T-helper 1 cell treated with Interleukin-12 subunit alpha and Interleukin-12 subunit beta and Interleukin-4 antibody, amounts not matched to agents 30 μg/mL and 1 μg/mL, for 36 hours (primary cell): Measurements from ENCODE around the gene TOP3A.
A peak's percentile ranks its signal among the peaks of the same experiment; 100 is the strongest.
"Not testable (repeated sequence)": the region's sequence is repeated elsewhere in the genome, so short reads cannot be mapped to it uniquely, and the experiment has no call there.

Experiments used
- H3K27ac Mint-ChIP-seq: one replicate; pipeline ENCODE4 v1.8.0; 2021; ENCODE audit warnings: mild to moderate bottlenecking, mixed read lengths
- H3K27me3 Mint-ChIP-seq: one replicate; pipeline ENCODE4 v1.8.0; 2021; ENCODE audit warnings: low read depth, mixed read lengths
- H3K36me3 Mint-ChIP-seq: one replicate; pipeline ENCODE4 v1.8.0; 2021; ENCODE audit warnings: low read depth, mixed read lengths
- H3K4me1 Mint-ChIP-seq: one replicate; pipeline ENCODE4 v1.8.0; 2021; ENCODE audit warnings: low read depth, mixed read lengths
- H3K4me3 Mint-ChIP-seq: one replicate; pipeline ENCODE4 v1.8.0; 2021; ENCODE audit warnings: mild to moderate bottlenecking, moderate library complexity, mixed read lengths
- H3K9me3 Mint-ChIP-seq: one replicate; pipeline ENCODE4 v1.8.0; 2021; ENCODE audit warnings: mixed read lengths

The TOP3A gene, protein sequence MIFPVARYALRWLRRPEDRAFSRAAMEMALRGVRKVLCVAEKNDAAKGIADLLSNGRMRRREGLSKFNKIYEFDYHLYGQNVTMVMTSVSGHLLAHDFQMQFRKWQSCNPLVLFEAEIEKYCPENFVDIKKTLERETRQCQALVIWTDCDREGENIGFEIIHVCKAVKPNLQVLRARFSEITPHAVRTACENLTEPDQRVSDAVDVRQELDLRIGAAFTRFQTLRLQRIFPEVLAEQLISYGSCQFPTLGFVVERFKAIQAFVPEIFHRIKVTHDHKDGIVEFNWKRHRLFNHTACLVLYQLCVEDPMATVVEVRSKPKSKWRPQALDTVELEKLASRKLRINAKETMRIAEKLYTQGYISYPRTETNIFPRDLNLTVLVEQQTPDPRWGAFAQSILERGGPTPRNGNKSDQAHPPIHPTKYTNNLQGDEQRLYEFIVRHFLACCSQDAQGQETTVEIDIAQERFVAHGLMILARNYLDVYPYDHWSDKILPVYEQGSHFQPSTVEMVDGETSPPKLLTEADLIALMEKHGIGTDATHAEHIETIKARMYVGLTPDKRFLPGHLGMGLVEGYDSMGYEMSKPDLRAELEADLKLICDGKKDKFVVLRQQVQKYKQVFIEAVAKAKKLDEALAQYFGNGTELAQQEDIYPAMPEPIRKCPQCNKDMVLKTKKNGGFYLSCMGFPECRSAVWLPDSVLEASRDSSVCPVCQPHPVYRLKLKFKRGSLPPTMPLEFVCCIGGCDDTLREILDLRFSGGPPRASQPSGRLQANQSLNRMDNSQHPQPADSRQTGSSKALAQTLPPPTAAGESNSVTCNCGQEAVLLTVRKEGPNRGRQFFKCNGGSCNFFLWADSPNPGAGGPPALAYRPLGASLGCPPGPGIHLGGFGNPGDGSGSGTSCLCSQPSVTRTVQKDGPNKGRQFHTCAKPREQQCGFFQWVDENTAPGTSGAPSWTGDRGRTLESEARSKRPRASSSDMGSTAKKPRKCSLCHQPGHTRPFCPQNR

DNA sequence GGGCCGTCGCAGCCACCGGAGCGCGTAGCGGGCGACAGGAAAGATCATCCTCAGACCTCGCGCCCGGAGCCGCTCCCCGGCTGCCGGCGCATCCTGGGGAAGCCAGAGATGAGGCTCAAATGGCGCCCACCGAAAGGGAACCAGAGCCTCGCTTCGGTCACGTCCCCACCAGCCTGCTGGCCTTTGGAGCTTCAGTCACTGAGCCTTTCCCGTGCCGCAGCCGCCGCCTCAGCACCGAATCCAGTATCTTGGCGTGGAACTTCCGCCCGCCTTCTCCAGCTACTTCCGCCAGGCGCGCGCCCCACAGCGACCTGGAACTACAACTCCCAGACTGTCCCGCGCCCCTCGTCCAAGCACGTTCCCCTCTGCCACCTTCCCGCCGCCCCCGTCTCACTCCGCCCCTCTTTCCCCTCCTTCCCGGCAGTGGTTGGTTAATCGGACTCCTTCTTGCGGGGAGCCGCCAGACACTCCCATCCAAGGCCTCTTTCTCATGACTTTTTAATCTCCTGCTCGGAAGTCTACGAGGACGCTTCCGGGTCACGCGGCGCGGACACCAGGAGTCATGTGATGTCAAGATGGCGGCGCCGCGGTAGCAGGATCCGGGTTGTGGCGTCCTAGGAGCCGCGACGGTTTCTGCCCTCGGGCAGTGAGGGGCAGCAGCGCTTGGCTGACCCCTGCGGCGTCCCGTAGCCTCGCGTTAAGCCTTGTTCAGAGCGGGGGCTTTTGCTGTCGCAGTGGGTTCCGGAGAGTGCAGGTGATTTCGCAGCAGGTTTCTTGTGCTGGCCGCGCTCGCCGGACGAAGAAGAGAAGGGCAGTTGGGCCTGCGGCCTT lies at the start of gene TOP3A, which contains the start of gene SMCR8:
TSS of gene TOP3A (minus strand) at position 264 of the 831 bp plus-strand sequence. CDS start at position 48, 216 bp downstream.
TSS of gene SMCR8 (plus strand) at position 563 of the 831 bp plus-strand sequence. CDS start 497 bp downstream, outside the sequence.
- H3K4me3 Mint-ChIP-seq: peak within 1 kb of the TSS; percentile 96
- peaks cover 61% of the 10 kb centered on the region for H3K4me1 Mint-ChIP-seq
- peaks cover 27% of the 10 kb centered on the region for H3K36me3 Mint-ChIP-seq
- H3K27ac Mint-ChIP-seq: peak within 1 kb of the TSS; percentile 95
- no peaks in the 10 kb centered on the region for H3K9me3 Mint-ChIP-seq
- no peaks in the 10 kb centered on the region for H3K27me3 Mint-ChIP-seq

DNA sequence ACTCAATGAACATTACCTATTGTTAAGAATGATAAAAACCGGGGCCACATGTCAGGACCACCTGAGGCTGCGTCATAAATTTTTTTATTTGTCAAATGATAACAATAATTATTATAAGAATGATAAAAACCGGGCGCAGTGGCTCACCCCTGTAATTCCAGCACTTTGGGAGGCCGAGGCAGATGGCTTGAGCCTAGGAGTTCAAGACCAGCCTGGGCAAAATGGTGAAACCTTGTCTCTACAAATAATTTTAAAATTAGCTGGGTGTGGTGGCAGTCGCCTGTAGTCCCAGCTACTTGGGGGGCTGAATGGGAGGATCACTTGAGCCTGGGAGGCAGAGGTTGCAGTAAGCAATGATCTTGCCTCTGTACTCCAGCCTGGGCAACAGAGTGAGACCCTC lies 49.4 kb upstream of the TOP3A start:
- no peak overlapping the region for H3K4me3 Mint-ChIP-seq
- no peaks in the 10 kb centered on the region for H3K27me3 Mint-ChIP-seq
- H3K36me3 Mint-ChIP-seq: peaks cover 2% of the 10 kb centered on the region
- H3K4me1 Mint-ChIP-seq: peaks cover 12% of the 10 kb centered on the region
- H3K9me3 Mint-ChIP-seq: no peaks in the 10 kb centered on the region
- no peak overlapping the region for H3K27ac Mint-ChIP-seq

DNA sequence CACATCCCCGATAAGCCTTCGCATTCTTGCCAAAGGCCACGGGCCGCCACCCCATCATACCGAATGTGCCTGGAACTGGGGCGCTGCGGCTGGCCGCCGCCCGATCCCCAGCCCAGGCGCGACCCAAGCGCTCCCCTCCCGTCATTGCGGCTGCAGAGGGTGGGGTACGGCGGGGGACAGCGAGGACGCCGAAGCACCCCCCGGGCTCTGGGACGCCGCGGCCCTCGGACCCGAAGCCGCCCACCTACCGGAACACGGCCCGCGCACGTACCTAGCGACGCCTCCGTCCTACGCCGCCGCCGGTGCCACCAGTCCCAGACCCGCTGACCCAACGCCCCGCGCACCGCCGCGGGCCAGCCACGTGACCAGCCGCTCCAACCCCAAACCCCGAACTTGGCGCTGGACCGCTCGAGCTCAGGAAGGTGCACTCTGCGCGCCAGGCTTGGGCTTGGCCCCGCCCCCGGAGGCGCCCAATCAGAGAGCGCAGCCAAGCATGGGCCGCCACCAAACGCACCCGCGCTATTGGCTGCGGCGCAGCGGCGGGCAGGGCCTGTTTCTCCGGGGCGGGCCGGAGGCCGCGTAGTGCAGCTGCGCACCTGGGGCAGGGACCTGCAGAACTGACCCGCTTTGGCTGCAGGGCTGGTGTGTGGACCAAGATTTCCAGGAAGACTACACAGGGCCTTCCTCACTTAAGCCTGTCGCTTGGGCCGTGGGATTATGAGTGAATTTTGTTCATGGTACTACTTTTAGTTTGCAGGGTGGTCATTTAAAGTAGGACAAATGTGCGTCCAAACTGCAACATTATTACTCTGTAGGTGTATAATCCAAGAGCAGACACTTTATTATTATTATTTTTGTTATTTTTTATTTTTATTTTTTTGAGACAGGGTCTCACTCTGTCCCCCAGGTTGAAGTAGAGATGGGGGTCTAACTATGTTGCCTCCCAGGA lies 48.6 kb upstream of the TOP3A start, which contains the start of gene SHMT1:
TSS of gene SHMT1 (minus strand) at position 450 of the 949 bp plus-strand sequence. CDS start 7,569 bp downstream, outside the sequence.
- H3K27me3 Mint-ChIP-seq: no peaks in the 10 kb centered on the region
- H3K4me3 Mint-ChIP-seq: peak within 1 kb of the TSS; percentile 94
- peaks cover 2% of the 10 kb centered on the region for H3K36me3 Mint-ChIP-seq
- no peaks in the 10 kb centered on the region for H3K9me3 Mint-ChIP-seq
- peak within 1 kb of the TSS; percentile 86 for H3K27ac Mint-ChIP-seq
- H3K4me1 Mint-ChIP-seq: peaks cover 12% of the 10 kb centered on the region

DNA sequence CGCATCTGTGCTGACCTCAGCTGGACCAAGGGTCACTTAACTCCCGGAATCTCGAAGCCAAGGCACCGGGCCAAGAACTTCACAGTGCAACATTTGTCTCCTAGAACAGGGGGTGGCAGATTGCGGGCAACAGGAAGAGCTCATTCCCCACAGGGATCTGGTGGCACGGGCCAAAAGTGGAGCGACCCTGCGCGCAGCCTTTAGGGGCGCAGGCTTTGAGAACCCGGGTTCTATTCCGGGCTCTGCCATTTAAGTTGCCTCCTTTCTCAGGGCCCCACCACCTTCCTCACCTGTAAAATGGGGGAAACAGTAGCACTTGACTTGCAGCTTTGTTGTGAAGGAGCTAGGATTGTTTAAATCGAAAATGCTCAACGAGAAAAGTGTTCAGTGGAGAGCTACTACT lies 47.9 kb upstream of the TOP3A start:
- Mint-ChIP-seq H3K9me3 (no peaks in the 10 kb centered on the region), H3K4me1 (peaks cover 12% of the 10 kb centered on the region), H3K4me3 (peak overlapping the region; percentile 94), H3K36me3 (peaks cover 2% of the 10 kb centered on the region), H3K27me3 (no peaks in the 10 kb centered on the region), H3K27ac (peak overlapping the region; percentile 26)

DNA sequence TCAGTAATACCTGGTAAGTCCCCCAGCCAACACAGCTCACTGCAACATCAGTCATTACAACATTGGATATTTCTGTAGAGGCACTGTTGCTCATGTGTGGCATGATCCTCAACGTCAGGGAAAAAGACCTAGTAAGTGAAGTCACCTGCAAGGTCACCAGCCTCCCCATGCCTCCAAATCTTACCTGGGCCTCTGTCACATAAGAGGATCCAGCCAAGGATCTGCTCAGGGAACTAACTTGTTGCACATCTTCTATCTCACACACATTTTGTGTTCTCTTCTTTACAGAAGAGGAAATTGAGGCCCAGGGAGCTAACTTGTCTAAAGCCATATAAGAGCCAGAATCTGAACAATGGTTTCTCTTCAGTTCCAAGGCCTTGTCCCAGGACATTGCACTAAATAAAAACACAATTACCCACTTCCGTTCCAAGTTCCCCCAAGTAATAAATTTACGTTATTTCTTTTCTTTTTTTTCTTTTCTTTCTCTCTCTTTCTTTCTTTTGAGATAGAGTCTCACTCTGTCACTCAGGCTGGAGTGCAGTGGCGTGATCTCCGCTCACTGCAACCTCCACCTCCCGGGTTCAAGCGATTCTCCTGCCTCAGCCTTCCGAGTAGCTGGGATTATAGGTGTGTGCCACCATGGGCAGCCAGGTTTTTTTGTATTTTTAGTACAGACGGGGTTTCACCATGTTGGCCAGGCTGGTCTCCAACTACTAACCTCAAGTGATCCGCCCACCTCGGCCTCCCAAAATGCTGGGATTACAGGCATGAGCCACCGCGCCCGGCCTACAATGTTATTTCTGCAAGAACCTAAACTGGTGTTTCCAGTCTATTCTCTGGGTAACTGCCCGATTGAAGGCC lies 47.3 kb upstream of the TOP3A start:
- H3K4me3 Mint-ChIP-seq: peak overlapping the region; percentile 94
- H3K27ac Mint-ChIP-seq: peak overlapping the region; percentile 31
- H3K36me3 Mint-ChIP-seq: peaks cover 2% of the 10 kb centered on the region
- H3K9me3 Mint-ChIP-seq: no peaks in the 10 kb centered on the region
- H3K4me1 Mint-ChIP-seq: peaks cover 12% of the 10 kb centered on the region
- H3K27me3 Mint-ChIP-seq: no peaks in the 10 kb centered on the region

DNA sequence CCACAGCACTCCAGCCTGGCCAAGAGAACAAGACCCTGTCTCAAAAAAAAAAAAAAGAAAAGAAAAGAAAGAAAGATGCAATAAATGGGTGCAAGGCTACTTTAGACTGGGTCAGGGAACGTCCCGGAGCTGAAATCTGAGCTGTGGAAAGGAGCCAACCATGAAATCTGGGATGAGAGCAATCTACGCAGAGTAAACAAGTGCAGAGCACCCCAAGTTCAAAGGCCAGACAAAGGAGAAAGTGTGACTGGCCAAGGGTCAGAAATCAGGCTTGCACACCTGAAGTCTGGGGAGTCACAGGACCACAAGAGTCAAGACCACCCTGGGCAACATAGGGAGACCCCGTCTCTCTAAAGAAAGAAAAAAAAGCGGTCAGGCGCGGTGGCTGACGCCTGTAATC lies 45.7 kb upstream of the TOP3A start:
- Mint-ChIP-seq H3K9me3 (no peaks in the 10 kb centered on the region), H3K36me3 (peaks cover 3% of the 10 kb centered on the region), H3K27ac (no peak overlapping the region), H3K27me3 (no peaks in the 10 kb centered on the region), H3K4me3 (peak overlapping the region; percentile 3), H3K4me1 (peaks cover 12% of the 10 kb centered on the region)

DNA sequence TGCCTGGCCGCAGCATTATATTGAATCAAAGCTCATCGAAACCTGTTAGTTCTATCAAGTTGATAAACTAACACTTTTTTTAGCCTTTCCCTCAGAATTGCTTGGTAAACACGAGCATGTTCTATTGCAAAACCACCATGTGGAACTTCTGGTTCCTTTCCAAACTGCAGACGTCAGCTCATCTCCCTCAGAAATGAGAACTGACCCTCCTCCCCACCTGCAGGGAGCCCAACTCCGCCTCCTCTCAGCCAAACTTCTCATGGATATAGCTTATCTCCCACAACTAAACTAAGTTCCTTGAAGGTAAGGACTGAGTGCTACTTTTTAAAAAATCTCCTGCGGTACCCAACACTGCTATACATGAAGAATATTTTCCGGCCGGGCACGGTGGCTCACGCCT lies 41.8 kb upstream of the TOP3A start:
- H3K4me3 Mint-ChIP-seq: no peak overlapping the region
- no peaks in the 10 kb centered on the region for H3K4me1 Mint-ChIP-seq
- H3K27me3 Mint-ChIP-seq: no peaks in the 10 kb centered on the region
- H3K36me3 Mint-ChIP-seq: peaks cover 12% of the 10 kb centered on the region
- no peak overlapping the region for H3K27ac Mint-ChIP-seq
- H3K9me3 Mint-ChIP-seq: no peaks in the 10 kb centered on the region

DNA sequence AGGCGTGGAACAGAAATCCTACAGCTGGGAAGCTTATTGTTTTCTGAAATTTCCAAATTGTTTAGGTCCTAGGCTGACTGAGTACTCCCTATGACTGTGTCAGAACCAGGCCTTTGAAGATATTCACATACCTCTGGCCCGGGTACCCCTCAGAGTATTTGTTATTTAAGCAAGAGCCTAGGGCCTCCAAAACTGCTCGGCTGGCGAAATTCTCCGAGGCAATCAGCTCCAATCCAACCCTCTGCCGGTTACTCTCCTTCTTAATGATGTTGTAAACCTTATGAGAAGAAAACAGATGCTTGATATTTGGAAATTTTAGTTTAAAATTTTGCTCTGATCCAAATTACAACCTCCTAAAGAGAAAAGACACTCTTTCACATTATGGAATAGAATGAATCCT lies 38.7 kb upstream of the TOP3A start:
- H3K27me3 Mint-ChIP-seq: no peaks in the 10 kb centered on the region
- H3K9me3 Mint-ChIP-seq: no peaks in the 10 kb centered on the region
- no peak overlapping the region for H3K4me3 Mint-ChIP-seq
- H3K27ac Mint-ChIP-seq: no peak overlapping the region
- H3K4me1 Mint-ChIP-seq: no peaks in the 10 kb centered on the region
- peaks cover 10% of the 10 kb centered on the region for H3K36me3 Mint-ChIP-seq

DNA sequence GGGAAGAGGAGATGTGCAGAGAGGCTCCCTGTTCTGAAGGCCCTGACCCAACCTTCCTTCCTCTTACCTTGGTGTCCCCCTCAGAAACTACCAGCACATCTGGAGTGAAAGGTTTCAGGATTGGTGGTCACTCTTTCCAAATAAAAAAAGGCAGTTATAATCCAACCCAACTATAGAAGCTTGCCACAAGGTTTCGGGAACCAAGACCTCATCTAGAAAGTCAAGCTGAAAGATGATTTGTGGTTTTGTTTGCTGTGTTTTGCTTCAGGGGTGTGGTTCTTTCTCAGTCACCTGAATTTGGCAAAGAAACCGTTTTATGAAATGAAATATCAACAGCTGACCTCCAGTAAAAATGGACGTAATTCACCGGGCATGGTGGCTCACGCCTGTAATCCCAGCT lies 29.2 kb upstream of the TOP3A start:
- peaks cover 24% of the 10 kb centered on the region for H3K36me3 Mint-ChIP-seq
- H3K4me3 Mint-ChIP-seq: no peak overlapping the region
- H3K9me3 Mint-ChIP-seq: no peaks in the 10 kb centered on the region
- peaks cover 2% of the 10 kb centered on the region for H3K4me1 Mint-ChIP-seq
- no peak overlapping the region for H3K27ac Mint-ChIP-seq
- no peaks in the 10 kb centered on the region for H3K27me3 Mint-ChIP-seq

DNA sequence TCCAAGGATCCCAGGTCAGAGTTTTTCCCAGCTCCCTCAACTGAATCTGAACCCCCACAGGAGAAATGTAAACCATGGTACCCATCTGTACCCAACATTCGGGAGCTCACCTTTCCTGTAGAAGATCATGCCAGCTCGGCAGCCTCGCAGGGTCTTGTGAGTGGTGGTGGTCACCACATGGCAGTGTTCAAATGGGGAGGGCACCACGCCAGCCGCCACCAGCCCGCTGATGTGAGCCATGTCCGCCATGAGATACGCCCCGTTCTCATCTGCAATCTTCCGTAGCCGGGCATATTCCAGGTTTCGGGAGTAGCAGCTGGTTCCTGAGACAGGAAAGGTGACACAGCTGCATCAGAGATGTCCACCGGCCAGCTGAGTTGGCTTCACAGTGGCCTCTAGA lies 25.1 kb upstream of the TOP3A start:
- Mint-ChIP-seq H3K4me3 (no peak overlapping the region), H3K27ac (no peak overlapping the region), H3K36me3 (peaks cover 24% of the 10 kb centered on the region), H3K4me1 (peaks cover 2% of the 10 kb centered on the region), H3K9me3 (no peaks in the 10 kb centered on the region), H3K27me3 (no peaks in the 10 kb centered on the region)

DNA sequence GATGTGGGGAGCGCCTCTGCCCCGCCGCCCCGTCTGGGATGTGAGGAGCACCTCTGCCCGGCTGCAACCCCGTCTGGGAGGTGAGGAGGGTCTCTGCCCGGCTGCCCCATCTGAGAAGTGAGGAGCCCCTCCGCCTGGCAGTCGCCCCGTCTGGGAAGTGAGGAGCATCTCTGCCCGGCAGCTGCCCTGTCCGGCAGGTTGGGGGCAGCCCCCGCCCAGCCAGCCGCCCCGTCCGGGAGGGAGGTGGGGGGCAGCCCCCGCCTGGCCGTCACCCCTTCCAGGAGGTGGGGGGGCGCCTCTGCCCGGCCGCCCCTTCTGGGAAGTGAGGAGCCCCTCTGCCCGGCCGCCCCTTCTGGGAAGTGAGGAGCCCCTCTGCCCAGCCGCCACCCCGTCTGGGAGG lies 23.4 kb upstream of the TOP3A start:
- not testable (repeated sequence) for H3K9me3 Mint-ChIP-seq, H3K4me1 Mint-ChIP-seq, H3K27me3 Mint-ChIP-seq, H3K27ac Mint-ChIP-seq, H3K4me3 Mint-ChIP-seq
- H3K36me3 Mint-ChIP-seq: peaks cover 28% of the 10 kb centered on the region

DNA sequence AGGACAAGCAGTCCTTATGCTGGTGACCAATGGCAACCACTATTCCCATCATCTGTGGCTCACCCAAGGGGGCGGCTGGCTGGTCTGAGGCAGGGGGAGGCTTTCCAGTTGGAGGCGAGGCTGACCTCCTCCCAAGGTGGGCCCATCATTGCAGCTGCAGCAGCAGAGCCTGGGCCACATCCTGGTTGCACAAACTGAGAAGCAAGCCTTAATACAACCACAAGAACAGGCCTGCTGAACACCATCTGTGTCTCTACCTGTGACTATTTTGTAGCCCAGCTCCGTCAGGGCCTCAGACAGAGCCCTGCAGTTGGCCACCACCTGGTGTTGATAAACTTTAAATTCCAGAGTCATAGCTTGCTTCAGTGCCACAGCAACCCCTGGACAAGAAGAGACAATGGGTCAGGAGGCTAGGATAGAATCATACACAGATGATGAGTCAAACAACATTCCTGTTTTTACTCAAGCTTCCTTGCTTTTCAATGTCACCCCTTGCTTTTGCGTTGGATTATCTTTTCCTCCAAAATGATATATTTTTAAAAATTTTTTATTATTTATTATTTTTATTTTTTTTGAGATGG lies 18.2 kb upstream of the TOP3A start:
- Mint-ChIP-seq H3K4me1 (peaks cover 8% of the 10 kb centered on the region), H3K27ac (no peak overlapping the region), H3K27me3 (no peaks in the 10 kb centered on the region), H3K36me3 (peaks cover 14% of the 10 kb centered on the region), H3K9me3 (no peaks in the 10 kb centered on the region), H3K4me3 (no peak overlapping the region)
